ENCODE results near the gene ACTR1B.
"Not testable (repeated sequence)": the region's sequence is repeated elsewhere in the genome, so short reads cannot be mapped to it uniquely, and the experiment has no call there.

The ACTR1B gene

GRCh38 chr2:97651114-97651513, 12.7 kb downstream of the ACTR1B start:
- POLR2A ChIA-PET (ENCODE audit: low non-redundant PET) = no interaction called here
- DNase-seq (ENCODE audit: low spot score) = no peak
- CTCF ChIA-PET = no interaction called here

GRCh38 chr2:97646977-97647376, 16.9 kb downstream of the ACTR1B start:
- ChIA-PET CTCF (interaction anchor here (0.7 kb wide), 1 partner anchor 1153 kb away, joined by 3 read pairs; no protein-coding TSS in a partner anchor), POLR2A (ENCODE audit: low non-redundant PET) (no interaction called here)
- TF ChIP-seq CTCF (conservative IDR thresholded peaks at IDR 0.05; ENCODE audit: low read depth) = no peak
- no peak for DNase-seq (ENCODE audit: low spot score)
- H3K27ac ChIP-seq = peak overlapping the region; percentile 81

More at GRCh38 chr2:97651114-97651513, 12.7 kb downstream of the ACTR1B start:
- H3K27ac ChIP-seq = no peak overlapping the region
- TF ChIP-seq CTCF (conservative IDR thresholded peaks at IDR 0.05; ENCODE audit: low read depth) = no peak

- DNase-seq (ENCODE audit: low spot score) = peak; percentile 98
- H3K27ac ChIP-seq = peak within 1 kb of the TSS; percentile 81
- no peak for TF ChIP-seq CTCF (conservative IDR thresholded peaks at IDR 0.05; ENCODE audit: low read depth)
- ChIA-PET POLR2A (ENCODE audit: low non-redundant PET) (interaction anchor here (1.5 to 2.0 kb wide), 2 partner anchors 17 to 18 kb away, joined by 8 to 10 read pairs; partner anchors contain the start of gene ACTR1B), CTCF (interaction anchor here (0.7 kb wide), 2 partner anchors 1136 to 1154 kb away, joined by 3 read pairs; no protein-coding TSS in a partner anchor)
Observed at GRCh38 chr2:97645695-97646629, 17.9 kb downstream of the ACTR1B start, which contains the start of gene COX5B. TSS of gene COX5B (plus strand) at chr2:97646062. CDS start at chr2:97646087, 25 bp downstream.

GRCh38 chr2:97645112-97645694, 18.6 kb downstream of the ACTR1B start:
- peak overlapping the region; percentile 81 for H3K27ac ChIP-seq
- no peak for TF ChIP-seq CTCF (conservative IDR thresholded peaks at IDR 0.05; ENCODE audit: low read depth)
- ChIA-PET CTCF (interaction anchor here (0.7 kb wide), 1 partner anchor 1135 kb away, joined by 3 read pairs; no protein-coding TSS in a partner anchor), POLR2A (ENCODE audit: low non-redundant PET) (interaction anchor here (1.5 to 2.0 kb wide), 2 partner anchors 17 to 19 kb away, joined by 8 to 10 read pairs; partner anchors contain the start of gene ACTR1B)
- peak; percentile 9 for DNase-seq (ENCODE audit: low spot score)

GRCh38 chr2:97644023-97644717, 19.7 kb downstream of the ACTR1B start:
- CTCF ChIA-PET = interaction anchor here (0.6 kb wide), 1 partner anchor 58 kb away, joined by 3 read pairs; no protein-coding TSS in a partner anchor

GRCh38 chr2:97626049-97626430, 37.8 kb downstream of the ACTR1B start:
- peak overlapping the region; percentile 92 for H3K27ac ChIP-seq
- POLR2A ChIA-PET (ENCODE audit: low non-redundant PET); DNase-seq (ENCODE audit: low spot score): not testable (repeated sequence)
- CTCF ChIA-PET = interaction anchor here (0.7 kb wide), 1 partner anchor 129 kb away, joined by 5 read pairs; no protein-coding TSS in a partner anchor

More at GRCh38 chr2:97644023-97644717, 19.7 kb downstream of the ACTR1B start:
- no peak overlapping the region for H3K27ac ChIP-seq
- POLR2A ChIA-PET (ENCODE audit: low non-redundant PET) = no interaction called here
- TF ChIP-seq CTCF (conservative IDR thresholded peaks at IDR 0.05; ENCODE audit: low read depth) = no peak
- no peak for DNase-seq (ENCODE audit: low spot score)

GRCh38 chr2:97625354-97626048, 38.3 kb downstream of the ACTR1B start:
- DNase-seq (ENCODE audit: low spot score); POLR2A ChIA-PET (ENCODE audit: low non-redundant PET): not testable (repeated sequence)
- CTCF ChIA-PET = interaction anchor here (0.7 kb wide), 1 partner anchor 130 kb away, joined by 5 read pairs; no protein-coding TSS in a partner anchor
- H3K27ac ChIP-seq = peak overlapping the region; percentile 92

- POLR2A ChIA-PET (ENCODE audit: low non-redundant PET); CTCF ChIA-PET: not testable (repeated sequence)
Observed at GRCh38 chr2:97622976-97623375, 40.9 kb downstream of the ACTR1B start.

GRCh38 chr2:97620492-97620891, 43.4 kb downstream of the ACTR1B start:
- POLR2A ChIA-PET (ENCODE audit: low non-redundant PET); H3K27ac ChIP-seq; CTCF ChIA-PET; DNase-seq (ENCODE audit: low spot score): not testable (repeated sequence)

More at GRCh38 chr2:97622976-97623375, 40.9 kb downstream of the ACTR1B start:
- not testable (repeated sequence) for H3K27ac ChIP-seq; DNase-seq (ENCODE audit: low spot score)
